Lung (tissue), 12 donors: ENCODE results near the gene NAV2. TPM values are rescaled to one million over a fixed set of nuclear protein-coding genes. Genes with fewer than 3 reads are reported as not detected.
A peak's percentile ranks its signal among the peaks of the same experiment; 100 is the strongest.

ENCODE experiments used
- ATAC-seq: fragments of 200-7000 bp; cut with Tn5 transposase; one replicate; pipeline ENCODE4 v1.9.1; 2020; ENCODE audit warnings: moderate number of reproducible peaks; ENCODE audit not compliant: insufficient read depth, low FRiP score
- DNase-seq, 3 donors: peaks; one replicate each; pipeline ENCODE4 v3.0.0-alpha.2; 2013 to 2017
- H3K27ac ChIP-seq, 2 donors: one replicate each; pipeline ENCODE4 v1.5.1; 2013; ENCODE audit warnings: mild to moderate bottlenecking in 2 of 2, moderate library complexity in 2 of 2, control low read depth in 1 of 2, inconsistent platforms in 1 of 2, low read depth in 1 of 2, low read length in 1 of 2
- H3K27me3 ChIP-seq, 3 donors: one replicate each; pipeline ENCODE4 v1.5.1; 2013; ENCODE audit warnings: low read length in 2 of 3; ENCODE audit not compliant: control insufficient read depth in 3 of 3, insufficient read depth in 3 of 3
- H3K36me3 ChIP-seq, 4 donors: one replicate each; pipeline ENCODE4 v1.5.1; 2013; ENCODE audit warnings: low read length in 4 of 4, mild to moderate bottlenecking in 1 of 4, moderate library complexity in 1 of 4; ENCODE audit not compliant: control insufficient read depth in 4 of 4, insufficient read depth in 4 of 4
- H3K4me1 ChIP-seq, 5 donors: one replicate each; pipeline ENCODE4 v1.5.1; 2013; ENCODE audit warnings: low read length in 5 of 5, mild to moderate bottlenecking in 2 of 5, moderate library complexity in 1 of 5; ENCODE audit not compliant: control insufficient read depth in 5 of 5, insufficient read depth in 5 of 5
- H3K4me3 ChIP-seq: one replicate; pipeline ENCODE4 v1.5.1; 2013; ENCODE audit warnings: mild to moderate bottlenecking, control low read depth, moderate library complexity
- H3K9ac ChIP-seq, 2 donors: one replicate each; pipeline ENCODE4 v1.5.1; 2013; ENCODE audit warnings: low read length in 2 of 2, control low read depth in 1 of 2; ENCODE audit not compliant: insufficient read depth in 1 of 2
- H3K9me3 ChIP-seq, 4 donors: one replicate each; pipeline ENCODE4 v1.5.1; 2013; ENCODE audit warnings: low read length in 3 of 4, mild to moderate bottlenecking in 1 of 4, moderate library complexity in 1 of 4; ENCODE audit not compliant: control insufficient read depth in 4 of 4, insufficient read depth in 3 of 4
- WGBS, 2 donors: extraction: QIAGEN DNeasy Blood & Tissue Kit; methylation state at CpG; one replicate each; pipeline ENCODE4 v1.1.7; 2013; 5-methylcytosine and 5-hydroxymethylcytosine counted together
- polyA plus RNA-seq, 2 donors: library from polyadenylated mRNA; stranded (reverse); fragments of 200-250 nt; gene quantifications; one replicate each; pipeline ENCODE4 v1.2.1, GENCODE V29; 2013
- total RNA-seq, 2 donors: library from RNA; depleted of rRNA in 1 of 2; stranded (reverse); fragments of >200 nt in 1 of 2; gene quantifications; one replicate each; pipeline ENCODE4 v1.2.1, GENCODE V29; 2014 to 2021
- TF ChIP-seq, protein P1 (sequence below): IDR thresholded peaks from 2 replicates; pipeline ENCODE4 v1.5.1; 2012; ENCODE audit warnings: mild to moderate bottlenecking; ENCODE audit errors: control extremely low read depth, extremely low read depth
- donor health status: control.
- donor health status: control.
- donor health status: Bipolar disorder and iron deficiency.
- donor health status: healthy.
- donor health status: DM: yes; HTN: yes; CAD: no.

The NAV2 gene
- total and polyA plus RNA-seq, 4 donors = 6.8 to 47.9 (median 20.2) TPM

DNA sequence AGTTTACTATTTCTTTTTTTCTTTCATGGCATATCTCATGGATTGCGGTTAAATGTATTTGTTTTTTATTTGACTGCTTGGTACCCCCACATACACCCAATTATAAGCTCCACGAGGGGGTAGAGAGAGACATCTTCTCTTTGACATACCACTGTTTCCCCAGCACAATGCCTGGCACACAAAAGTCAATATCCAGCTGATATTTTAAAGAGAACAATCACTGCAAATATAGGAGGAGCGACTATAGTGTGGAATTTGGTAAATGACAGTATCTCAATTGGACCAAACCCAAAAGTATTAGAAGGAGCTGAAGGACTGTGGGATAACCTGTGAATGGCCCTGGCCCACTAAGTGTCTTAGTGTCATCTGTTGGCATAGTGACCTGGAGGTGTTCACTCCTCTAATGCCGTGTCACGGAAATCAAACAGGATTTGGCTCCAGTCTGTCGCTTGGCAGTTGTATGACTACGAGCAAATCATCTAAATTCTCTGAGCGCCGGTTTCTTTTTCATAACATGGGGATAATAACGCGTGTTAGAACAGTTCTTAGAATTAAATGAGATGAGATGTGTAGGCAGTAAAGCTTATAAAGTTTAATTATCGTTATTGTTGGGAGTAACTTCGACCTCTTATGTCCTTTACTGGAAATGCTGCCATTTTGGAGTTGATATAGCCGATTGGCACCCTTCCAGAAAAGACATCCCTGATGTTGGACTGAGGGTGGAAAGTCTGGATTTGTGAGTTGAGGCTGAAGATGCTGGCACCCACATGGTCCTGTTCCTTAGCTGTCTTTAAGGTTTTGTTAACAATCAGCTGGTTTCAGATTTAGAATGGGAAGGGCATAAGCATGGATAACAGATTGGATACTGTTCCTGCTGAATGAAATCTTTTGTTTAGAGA is 303.1 kb downstream of the NAV2 start:
- H3K27me3 ChIP-seq = no peaks in the 10 kb centered on the region
- H3K9ac ChIP-seq = no peak overlapping the region
- H3K4me3 ChIP-seq = no peak overlapping the region
- H3K27ac ChIP-seq = peak overlapping the region in 1 of 2 donors; percentile 36
- H3K4me1 ChIP-seq = peaks cover 0 to 18% (median 13%) of the 10 kb centered on the region in 5 donors
- H3K9me3 ChIP-seq = no peaks in the 10 kb centered on the region
- H3K36me3 ChIP-seq = no peaks in the 10 kb centered on the region
- TF ChIP-seq, protein P1, sequence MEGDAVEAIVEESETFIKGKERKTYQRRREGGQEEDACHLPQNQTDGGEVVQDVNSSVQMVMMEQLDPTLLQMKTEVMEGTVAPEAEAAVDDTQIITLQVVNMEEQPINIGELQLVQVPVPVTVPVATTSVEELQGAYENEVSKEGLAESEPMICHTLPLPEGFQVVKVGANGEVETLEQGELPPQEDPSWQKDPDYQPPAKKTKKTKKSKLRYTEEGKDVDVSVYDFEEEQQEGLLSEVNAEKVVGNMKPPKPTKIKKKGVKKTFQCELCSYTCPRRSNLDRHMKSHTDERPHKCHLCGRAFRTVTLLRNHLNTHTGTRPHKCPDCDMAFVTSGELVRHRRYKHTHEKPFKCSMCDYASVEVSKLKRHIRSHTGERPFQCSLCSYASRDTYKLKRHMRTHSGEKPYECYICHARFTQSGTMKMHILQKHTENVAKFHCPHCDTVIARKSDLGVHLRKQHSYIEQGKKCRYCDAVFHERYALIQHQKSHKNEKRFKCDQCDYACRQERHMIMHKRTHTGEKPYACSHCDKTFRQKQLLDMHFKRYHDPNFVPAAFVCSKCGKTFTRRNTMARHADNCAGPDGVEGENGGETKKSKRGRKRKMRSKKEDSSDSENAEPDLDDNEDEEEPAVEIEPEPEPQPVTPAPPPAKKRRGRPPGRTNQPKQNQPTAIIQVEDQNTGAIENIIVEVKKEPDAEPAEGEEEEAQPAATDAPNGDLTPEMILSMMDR = no peak
- WGBS, 2 donors = 76 to 83% methylated on average over 14 of the region's 14 CpGs
- no peak for ATAC-seq
- DNase-seq = peak in 2 of 3 donors; percentile 39 to 47

DNA sequence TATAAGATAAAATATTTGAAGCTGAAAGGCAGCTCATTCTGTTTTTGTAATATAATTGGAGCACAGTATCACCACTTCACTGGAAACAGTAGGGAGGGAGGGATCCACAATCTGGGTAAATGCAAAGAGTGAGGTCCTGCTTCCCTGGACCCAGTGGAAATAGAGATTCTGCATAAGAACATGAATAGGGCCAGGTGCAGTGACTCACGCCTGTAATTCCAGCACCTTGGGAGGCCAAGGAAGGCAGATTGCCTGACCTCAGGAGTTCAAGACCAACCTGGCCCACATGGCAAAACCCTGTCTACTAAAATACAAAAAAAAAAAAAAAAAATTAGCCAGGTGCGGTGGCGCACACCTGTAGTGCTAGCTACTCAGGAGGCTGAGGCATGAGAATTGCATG is 303.9 kb downstream of the NAV2 start:
- Histone ChIP-seq H3K4me1 (peaks cover 0 to 18% (median 13%) of the 10 kb centered on the region in 5 donors), H3K9me3 (no peaks in the 10 kb centered on the region), H3K4me3 (no peak overlapping the region), H3K36me3 (no peaks in the 10 kb centered on the region), H3K27me3 (no peaks in the 10 kb centered on the region), H3K27ac (no peak overlapping the region), H3K9ac (no peak overlapping the region)
- ATAC-seq = no peak
- 59 to 67% methylated on average over 3 of the region's 3 CpGs for WGBS, 2 donors
- DNase-seq = no peak
- TF ChIP-seq, protein P1 = no peak

DNA sequence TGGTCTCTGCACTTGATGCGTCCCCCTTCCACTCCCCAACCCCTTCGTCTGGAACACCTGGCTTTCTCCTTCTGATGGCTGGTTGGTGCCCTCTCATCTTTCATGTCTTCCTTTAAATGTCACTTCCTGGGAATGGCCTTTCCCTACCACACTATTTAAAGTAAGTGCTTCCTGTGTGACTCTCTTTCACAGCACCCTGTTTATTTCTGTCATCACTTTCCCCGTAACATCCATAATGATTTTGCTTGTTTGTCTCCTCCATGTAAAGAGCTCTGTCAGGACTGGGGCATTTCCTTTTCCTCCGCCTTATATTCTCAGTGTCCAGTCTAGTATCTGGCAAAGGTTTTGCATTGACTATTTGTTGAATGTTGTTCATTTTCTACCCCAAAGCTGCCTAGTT is 304.7 kb downstream of the NAV2 start:
- no peaks in the 10 kb centered on the region for H3K27me3 ChIP-seq
- no peak overlapping the region for H3K9ac ChIP-seq
- H3K4me3 ChIP-seq = no peak overlapping the region
- DNase-seq (peak in 1 of 3 donors; percentile 53), ATAC-seq (no peak)
- peaks cover 0 to 24% (median 13%) of the 10 kb centered on the region in 5 donors for H3K4me1 ChIP-seq
- TF ChIP-seq, protein P1 = no peak
- H3K27ac ChIP-seq = no peak overlapping the region
- WGBS, 2 donors = 82 to 83% methylated on average over 4 of the region's 4 CpGs
- no peaks in the 10 kb centered on the region for H3K9me3 ChIP-seq
- no peaks in the 10 kb centered on the region for H3K36me3 ChIP-seq
